Endothelial cell of hepatic sinusoid (primary cell): ENCODE data around the gene TDRD3.
"Not testable (repeated sequence)": the region's sequence is repeated elsewhere in the genome, so short reads cannot be mapped to it uniquely, and the experiment has no call there.

Experiments used
- in situ Hi-C: cut with HindIII; loops from 2 replicates; pipeline ENCODE4 v1.10.0; 2017; ENCODE audit warnings: low sequenced_read_pairs

The TDRD3 gene

DNA sequence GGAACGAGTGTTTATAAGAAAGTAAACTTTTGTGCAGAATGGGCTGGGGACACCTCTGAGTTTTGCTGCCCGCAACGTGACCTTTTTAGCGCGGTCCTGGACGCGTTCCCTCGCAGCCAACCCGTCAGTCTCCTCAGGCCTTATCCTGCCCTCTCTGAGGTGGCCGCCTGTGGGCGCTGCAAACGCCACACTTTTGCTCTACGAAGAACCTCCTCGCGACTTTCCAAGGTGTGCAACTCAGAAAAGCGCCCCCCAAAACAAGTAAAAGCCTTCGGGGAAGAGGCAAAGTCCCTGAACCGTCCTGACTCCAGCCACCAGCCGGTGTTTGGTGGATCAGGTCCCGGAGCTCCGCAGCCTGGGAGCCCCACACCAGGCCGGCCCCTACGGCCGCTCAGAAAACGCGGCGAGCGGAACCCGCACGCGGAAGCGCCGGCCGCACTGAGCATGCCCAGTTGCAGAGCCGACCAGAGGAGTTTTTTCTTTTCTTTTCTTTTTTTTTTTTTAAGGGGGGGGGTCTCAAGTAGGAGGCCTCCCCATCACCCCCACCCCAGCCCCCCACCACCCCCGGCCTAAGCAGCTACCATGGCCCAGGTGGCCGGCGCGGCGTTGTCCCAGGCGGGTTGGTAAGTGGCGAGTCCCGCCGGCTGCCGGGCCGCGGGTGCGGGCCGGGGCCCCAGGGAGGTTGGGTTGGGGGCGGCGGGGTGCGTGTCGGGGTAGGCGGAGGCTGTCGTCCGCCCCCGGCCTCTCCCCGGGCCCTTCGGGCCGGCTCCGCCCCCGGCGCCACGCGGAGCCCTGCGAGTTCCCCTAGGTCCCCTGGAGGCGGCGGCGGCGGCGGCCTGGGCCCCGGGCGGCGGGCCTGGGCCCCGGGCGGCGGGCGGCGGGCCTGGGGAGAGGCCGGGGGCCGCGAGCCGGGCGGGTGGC, at the start of gene TDRD3:
TSS of gene TDRD3 (plus strand) at position 438 of the 921 bp plus-strand sequence. CDS start at position 583, 145 bp downstream.
- in situ Hi-C loops: no loop called here

DNA sequence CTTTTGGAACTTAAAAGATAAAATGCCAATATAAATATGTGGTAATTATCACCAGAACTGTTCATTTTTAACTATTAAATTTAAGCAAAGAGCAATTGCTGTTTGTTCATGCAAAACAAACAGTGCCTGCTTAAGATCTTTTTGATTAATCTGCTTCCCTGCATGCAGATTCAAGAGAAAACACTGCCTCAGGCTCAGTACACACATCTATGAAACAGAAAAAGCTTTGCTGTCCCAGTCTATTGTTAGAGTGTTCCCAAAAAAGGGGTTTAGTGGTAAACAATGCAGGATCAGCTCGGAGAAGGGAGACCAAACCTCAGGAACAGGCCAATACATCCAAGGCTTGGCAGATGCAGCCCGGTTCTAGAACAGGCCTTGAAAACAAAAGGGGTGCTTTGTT, 49.3 kb upstream of the TDRD3 start:
- in situ Hi-C loops: no loop called here

DNA sequence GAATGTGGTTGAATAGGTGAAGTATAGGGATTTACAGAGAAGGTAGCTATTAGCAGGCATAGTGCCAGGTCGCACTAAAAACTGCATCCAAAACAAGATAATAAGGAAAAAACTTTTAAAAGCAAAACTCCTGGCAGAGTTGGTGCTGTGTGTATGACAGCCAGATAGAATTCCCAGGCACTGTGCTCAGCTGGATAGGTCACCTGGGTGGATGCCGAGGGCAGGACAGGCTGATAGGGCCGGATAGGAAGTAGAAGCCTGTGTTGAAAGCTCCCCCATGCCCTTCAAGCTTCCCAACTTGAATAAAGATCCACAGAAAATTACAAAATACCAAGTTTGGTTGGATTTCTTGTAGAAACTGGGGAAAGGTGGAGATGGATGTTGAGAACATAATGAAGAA, 48.9 kb upstream of the TDRD3 start:
- in situ Hi-C loops: no loop called here

DNA sequence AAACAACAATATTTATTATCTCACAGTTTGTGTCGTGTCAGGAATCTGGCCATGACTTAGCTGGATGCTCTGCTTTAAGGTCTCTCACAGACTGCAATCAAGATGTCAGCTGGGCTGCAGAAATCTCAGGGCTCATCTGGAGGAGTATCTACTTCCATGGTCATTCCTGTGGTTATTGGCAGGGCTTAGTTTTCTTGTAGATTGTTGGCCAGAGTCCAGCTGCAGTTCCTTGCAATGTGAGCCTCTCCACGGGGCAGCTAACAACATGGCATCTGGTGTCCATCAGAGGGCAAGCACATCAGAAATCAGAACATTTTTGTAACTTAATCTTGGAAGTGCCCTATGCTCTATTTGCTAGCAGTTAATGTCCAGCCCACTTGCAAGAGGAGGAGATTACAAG, 45.7 kb upstream of the TDRD3 start:
- in situ Hi-C loops: no loop called here

DNA sequence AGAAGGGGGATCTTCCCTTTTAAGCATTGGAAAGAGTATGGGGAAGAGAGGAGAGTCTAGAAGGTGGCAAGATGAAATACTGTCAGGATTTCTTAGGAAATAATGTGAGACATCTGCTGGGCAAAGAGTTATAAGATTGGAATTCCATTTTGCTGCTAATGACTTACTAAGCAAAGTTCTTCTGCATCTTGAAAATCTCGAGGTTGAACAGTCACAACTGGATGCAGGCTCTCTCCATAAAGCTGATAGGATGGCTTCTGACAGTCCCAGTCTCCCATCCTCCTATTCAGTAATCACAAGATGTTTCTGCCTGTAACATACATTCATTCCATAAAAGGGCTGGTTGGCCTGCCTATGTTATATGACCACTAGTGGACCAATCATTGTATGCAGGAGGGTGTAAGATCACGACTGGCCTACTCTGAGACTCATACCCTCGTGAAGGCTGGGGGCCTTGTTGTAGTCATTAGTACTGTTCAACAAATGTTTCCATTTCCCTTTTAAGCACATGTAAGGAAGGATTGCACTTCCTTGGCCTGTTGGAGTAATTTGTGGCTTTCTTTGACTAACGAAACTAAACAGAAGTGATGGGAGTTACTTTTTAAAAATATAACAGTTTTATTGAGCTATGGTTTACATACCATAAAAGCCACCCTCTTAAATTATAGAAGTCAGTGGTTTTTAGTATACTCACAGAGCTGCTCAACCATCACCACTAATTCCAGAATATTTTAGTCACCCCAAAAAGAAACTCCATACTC, 45.0 kb upstream of the TDRD3 start:
- in situ Hi-C loops: no loop called here

DNA sequence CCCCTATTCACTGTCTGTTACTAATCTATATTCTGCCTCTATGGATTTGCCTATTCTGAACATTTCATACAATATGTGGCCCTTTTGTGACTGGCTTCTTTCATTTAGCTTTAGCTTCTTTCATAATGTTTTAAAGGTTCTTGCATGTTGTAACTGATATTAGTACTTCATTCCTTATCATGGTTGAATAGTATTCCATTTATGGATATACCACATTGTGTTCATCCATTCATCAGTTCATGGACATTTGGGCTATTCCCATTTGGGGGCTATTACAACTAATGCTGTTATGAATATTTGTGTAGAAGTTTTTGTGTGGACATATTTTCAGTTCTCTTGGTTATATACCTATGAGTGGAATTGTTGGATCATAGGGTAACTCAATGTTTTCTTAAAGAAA, 44.4 kb upstream of the TDRD3 start:
- in situ Hi-C loops: no loop called here

DNA sequence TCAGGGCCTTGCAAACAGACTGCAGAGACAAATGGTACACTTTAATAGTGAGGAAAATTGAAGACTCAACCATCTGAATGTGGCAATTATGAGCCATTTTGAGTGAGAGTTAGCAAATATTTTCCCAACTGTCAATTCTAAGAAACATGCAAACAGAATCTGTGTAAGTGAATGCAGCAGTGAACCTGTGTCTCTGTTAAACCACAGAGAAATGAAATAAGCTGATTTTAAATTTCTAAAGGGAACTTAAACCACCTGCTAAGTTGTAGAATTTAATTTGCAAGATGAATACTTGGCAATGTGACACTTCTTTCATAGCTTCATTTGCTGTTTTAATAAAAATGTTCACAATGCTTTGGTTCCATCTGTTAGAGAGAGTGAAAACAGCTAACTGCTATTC, 42.0 kb upstream of the TDRD3 start:
- in situ Hi-C loops: no loop called here

DNA sequence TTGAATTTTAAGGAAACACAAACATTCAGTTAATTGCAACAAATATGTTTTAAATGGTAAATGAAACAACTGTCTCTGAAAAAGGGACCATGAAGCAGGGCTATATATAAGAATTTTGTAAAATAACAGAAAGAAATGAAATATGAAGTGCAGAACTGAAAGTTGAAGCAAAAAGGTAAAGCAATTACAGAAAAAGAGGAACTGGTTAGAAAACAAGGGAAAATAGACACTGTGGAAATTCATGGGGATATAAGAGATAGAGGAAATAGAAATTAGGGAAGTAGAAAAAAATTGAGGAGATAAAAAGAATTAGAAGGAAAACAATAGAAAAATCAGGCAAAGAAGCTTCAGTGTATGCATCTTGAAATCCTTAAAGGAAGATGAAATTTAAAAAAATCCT, 40.0 kb upstream of the TDRD3 start:
- in situ Hi-C loops: no loop called here

DNA sequence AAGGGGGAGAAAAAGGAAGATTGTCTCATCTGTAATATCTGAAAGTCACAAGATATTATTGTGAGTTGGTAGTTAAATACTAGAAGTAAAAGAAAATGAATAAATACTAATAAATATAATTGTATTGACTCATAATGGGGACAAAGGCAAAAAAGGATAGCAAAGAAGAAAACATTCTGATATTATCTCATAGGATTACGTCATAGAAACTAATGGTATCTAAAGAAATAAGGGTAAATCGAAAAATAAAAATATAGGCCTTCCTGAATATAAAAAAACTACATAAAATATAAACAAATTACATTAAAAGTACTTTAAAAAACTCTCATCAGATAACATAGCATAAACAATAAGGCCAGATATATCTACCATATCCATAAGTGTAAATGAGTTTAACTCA, 38.6 kb upstream of the TDRD3 start:
- in situ Hi-C loops: no loop called here

DNA sequence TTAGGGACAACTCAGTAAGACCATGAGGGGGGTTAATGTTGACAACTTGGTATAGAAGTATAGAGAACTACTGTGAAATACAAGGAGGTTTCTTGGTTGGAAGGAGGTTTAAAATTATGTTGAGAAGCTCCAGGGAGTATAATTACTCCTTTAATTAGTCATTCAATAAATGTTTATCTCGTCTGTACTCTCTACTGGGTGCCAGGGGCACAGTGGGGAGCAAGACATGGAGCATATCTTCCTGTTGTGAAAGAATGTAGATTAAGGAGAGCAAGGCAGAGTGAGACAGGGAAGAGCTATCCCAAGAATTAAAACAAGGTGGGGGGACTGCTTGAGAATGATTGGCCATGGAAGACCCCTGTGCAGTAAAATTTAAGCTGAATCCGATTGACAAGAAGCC, 33.7 kb upstream of the TDRD3 start:
- in situ Hi-C loops: no loop called here

DNA sequence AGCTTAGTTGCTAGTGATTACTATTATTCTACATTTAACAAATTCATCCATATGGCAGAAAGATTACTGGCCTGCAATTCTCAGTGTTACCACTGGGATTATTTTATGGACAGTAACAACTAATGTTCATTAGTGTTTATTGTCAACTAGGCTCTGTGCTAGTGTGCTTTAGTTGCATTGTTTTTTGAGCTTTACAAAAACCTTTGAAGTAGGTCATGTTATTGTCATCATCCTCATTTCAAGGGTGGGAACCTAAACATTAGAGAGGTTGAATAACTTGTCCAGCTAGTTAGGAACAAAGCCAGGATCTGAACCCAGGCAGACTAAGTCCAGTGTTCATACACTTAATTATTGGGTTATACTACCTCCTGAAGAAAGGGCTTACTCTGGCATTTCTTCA, 27.8 kb upstream of the TDRD3 start:
- in situ Hi-C loops: no loop called here

DNA sequence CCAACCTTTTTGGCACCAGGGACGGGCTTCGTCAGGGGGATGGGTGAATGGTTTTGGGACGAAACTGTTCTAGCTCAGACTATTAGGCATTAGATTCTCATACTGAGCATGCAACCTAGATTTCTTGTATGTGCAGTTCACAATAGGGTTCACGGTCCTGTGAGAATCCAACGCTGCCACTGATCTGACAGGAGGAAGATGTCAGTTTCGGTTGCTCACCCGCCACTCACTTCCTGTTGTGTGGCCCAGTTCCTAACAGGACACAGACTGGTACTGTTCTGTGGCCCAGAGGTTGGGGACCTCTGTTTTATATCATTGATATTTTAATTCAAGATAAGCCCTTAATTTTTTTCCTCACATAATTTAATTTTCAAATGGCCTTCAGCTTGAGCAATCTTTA, 26.7 kb upstream of the TDRD3 start:
- in situ Hi-C loops: no loop called here

DNA sequence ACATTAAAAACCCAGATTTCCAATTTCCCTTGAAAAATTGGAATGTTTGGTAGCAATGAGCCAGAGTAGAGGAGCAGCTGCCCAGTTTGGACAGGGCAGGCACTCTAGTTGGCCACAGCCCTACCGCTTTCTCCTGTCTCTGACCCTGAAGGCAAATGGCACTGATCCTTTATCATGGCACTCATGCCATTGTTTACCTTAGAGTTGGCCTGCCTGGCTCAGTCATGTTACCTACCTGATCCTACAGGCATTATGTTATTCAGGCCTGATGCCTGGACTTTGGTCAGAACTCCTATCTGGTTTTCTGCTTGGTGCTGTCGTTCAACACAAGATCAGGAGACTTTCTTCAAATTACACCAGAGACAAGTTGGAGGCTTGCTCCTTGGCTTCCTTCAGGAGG, 24.9 kb upstream of the TDRD3 start:
- in situ Hi-C loops: no loop called here

DNA sequence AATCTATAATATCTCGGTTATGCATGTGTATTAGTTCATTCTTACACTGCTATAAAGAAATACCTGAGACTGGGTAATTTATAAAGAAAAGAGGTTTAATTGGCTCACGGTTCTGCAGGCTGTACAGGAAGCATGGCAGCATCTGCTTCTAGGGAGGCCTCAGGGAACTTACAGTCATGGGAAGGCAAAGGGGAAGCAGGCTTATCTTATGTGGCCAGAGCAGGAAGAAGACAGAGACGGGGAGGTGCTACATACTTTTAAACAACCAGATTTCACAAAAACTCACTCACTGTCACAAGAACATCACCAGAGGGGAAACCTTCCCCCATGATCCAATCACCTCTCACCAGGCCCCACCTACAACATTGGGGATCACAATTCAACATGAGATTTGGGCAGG, 17.7 kb upstream of the TDRD3 start:
- in situ Hi-C loops: not testable (repeated sequence)

DNA sequence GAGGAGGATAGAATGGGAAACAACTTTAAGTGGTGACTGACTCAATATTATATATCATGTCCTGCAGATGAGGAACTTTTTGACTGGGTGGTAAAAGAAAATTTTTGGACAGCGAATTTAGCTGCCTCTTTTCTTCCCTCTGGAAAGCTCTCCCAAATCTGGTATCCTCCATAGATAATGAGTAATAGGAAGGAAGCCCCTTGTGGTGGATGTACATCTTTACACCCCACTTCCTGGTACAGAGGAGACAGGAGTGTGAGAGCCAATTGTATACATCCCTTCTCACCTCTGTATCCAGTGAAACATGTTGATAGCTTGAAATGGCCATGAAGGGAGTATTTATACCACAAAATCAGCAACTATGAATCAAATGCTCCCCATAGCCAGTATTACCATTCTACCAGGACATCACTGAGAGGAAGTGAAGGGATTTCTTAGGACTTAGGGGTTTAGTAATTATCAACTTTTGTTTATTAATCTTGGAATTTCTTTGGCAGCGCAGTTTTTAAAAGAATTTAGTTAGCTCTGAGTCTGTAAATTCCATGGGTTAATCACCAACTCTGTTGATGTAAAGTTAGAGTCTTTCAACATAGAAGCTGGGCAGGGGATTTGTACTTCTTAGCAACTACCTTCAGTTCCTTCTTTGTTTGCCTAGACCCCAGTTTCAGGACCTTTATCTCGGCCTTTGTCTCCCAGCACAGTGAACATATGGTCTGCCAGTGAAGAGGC, 17.0 kb upstream of the TDRD3 start:
- in situ Hi-C loops: no loop called here

DNA sequence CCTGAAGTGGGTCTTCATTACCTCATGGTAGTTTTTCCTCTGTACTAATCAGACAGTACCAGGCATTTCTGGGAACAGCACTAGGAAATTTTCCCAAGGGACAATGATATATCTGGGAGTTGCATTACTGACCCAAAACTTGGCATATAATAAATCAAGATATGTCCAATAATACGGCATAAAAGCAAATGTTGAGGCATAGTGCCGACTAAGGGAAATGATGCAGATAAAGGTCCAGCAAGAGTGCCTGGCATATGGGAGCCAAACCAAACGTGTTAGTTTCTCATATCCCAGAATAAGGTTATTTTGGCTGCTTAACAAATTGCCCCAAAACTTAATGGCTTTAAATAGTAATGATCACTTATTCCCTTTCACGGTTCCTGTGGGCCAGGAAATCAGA, 12.1 kb upstream of the TDRD3 start:
- in situ Hi-C loops: no loop called here

DNA sequence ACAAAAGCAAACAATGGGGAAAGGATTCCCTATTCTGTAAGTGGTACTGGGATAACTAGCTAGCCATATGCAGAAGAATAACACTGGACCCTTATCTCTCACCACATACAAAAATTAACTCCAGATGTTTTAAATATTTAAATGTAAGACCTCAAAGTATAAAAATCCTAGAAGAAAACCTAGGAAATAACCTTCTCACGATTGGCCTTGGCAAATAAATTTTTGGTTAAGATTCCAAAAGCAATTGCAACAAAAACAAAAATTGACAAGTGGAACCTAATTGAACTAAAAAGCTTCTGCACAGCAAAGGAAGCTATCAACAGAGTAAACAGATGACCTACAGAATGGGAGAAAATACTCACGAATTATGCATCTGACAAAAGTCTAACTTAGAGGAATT, 10.8 kb upstream of the TDRD3 start:
- in situ Hi-C loops: no loop called here

DNA sequence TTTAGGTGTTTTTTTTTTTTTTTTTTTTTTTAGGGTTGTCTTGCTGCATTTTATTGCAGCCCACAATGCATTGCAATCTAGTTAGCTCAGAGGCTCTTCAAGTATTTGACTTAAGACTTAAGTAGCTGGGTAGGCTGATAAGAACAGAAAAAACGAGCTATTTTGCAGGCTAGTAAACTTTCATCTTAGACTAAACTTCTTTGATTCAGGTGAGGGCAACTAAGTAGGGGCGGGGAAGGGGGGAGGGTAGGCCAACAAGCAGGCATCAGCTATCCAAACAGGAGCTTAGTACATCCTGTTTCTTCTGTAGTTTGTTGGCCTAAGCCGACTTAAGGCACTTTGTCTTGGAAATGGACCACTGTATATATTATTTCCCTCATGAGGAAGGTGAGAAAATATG, 4.9 kb upstream of the TDRD3 start:
- in situ Hi-C loops: no loop called here

DNA sequence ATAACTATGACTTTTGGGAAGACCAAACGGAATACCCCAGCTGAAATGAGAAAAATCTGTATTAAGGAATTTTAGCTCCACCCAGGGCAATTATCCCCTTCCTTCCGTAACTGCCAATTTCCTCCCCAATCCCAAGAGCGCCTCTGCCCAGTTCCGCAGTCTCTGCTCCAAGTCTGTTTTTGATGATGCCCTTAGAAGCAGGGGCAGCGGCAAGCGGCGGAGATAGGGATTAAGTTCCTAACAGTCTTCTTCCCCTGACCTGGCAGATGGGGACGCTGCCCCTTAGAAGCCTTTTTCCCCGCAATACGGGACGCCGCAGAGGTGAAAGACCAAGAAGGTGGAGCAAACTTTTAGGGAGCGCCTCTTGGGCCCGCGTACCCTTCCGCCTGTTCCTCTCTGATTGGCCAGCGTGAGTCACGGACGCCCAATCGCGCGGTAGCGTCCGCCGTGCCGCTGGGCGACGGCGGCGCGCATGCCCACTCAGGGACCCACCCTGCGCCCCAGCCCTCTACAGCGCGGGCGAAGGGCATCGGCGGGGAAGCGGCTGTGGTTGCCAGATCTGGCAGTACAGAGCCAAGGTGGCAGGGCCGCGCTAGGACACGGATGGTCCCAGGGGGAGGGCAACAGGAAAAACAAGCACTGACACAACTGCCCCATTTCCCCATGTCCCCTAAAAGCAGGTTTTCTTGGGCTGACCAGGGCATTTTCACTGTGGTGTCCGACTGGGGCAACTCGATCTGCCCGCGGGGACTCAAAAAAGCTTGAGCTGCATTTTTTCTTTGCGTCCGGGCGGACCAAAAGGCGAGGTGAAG, 843 bp upstream of the TDRD3 start:
- in situ Hi-C loops: no loop called here

DNA sequence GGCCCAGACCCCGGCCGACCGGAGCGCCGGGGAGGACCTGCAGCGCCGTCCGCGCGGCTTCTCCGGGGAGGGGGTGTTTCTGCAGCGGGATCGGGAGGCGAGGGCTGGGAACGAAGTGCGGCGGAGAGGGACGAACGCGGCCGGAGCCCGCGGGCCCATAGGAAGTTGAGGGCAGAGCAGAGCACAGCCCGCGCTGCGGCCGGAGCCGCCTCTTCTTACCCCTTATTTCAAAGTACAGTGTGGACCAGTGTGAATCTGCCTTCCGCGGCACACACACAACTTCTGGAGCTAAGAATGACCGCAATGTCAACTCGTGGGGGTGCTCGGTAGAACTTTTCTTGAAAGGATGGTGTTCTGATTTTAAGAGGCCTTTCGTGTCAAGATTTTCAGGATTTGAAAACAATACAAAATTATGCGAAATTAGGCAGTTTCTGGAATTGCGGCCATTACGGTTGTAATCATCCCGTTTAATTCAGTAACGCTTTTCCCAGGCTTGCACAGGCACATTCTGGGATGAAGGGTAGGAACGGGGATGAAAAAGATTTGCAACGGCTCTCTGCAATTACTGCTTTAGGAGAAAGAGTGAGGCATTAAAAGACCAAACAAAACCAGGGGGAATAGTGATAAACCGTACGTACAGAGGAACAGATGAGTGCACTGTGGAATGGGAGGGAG, 821 bp downstream of the TDRD3 start:
- in situ Hi-C loops: no loop called here
